IMR-90 (cell line): ENCODE results near the gene IPMK. TPM values are rescaled to one million over a fixed set of nuclear protein-coding genes. Genes with fewer than 3 reads are reported as not detected.
A peak's percentile ranks its signal among the peaks of the same experiment; 100 is the strongest.

ENCODE experiments used
- ATAC-seq: fragments of 200-7000 bp; cut with Tn5 transposase; 2 replicates; pipeline ENCODE4 v1.9.1; 2020; ENCODE audit warnings: low read depth, mild to moderate bottlenecking, moderate library complexity
- BruUV-seq: library from RNA; stranded (reverse); fragments of 400-500 nt; replicated peaks from 2 replicates; lab custom pipeline; 2021; lab: Mats Ljungman, UMichigan
- CTCF ChIA-PET: fragments of 300-600 bp; formaldehyde crosslinking; extraction: SDS; loops from one replicate; lab custom pipeline; 2021; ENCODE audit warnings: antibody characterized with exemption; lab: Yijun Ruan, JAX
- POLR2A ChIA-PET: fragments of 300-600 bp; sonication (Branson Sonifier 250); formaldehyde crosslinking; loops from one replicate; lab custom pipeline; 2022; ENCODE audit warnings: antibody characterized with exemption; ENCODE audit not compliant: unreplicated experiment; lab: Charles Lee
- DNase-seq: peaks from one replicate; pipeline ENCODE4 v3.0.0; 2013
- H2AFZ ChIP-seq: replicated peaks from 2 replicates; pipeline ENCODE3; 2013; ENCODE audit warnings: low read length, mild to moderate bottlenecking; ENCODE audit not compliant: poor library complexity
- H2AK5ac ChIP-seq: 2 replicates; pipeline ENCODE4 v1.6.1; 2013; ENCODE audit warnings: low read depth, low read length, inconsistent platforms
- H2AK9ac ChIP-seq: replicated peaks from 2 replicates; pipeline ENCODE3; 2013; ENCODE audit warnings: mild to moderate bottlenecking, low read depth, low read length, moderate library complexity; ENCODE audit not compliant: poor library complexity
- H2BK120ac ChIP-seq: 2 replicates; pipeline ENCODE4 v1.6.1; 2013; ENCODE audit warnings: low read depth, low read length, inconsistent platforms
- H2BK15ac ChIP-seq: 3 replicates; pipeline ENCODE4 v1.6.1; 2013; ENCODE audit warnings: low read depth, low read length, inconsistent platforms
- H2BK20ac ChIP-seq: 2 replicates; pipeline ENCODE4 v1.6.1; 2013; ENCODE audit warnings: low read depth, mild to moderate bottlenecking, inconsistent platforms, low read length, moderate library complexity
- H2BK5ac ChIP-seq: 2 replicates; pipeline ENCODE4 v1.6.1; 2013; ENCODE audit warnings: mild to moderate bottlenecking, low read depth, low read length, inconsistent platforms; ENCODE audit not compliant: poor library complexity, severe bottlenecking
- H3K14ac ChIP-seq: replicated peaks from 2 replicates; pipeline ENCODE4 v1.6.1; 2013; ENCODE audit warnings: low read depth, low read length, inconsistent platforms
- H3K18ac ChIP-seq: 2 replicates; pipeline ENCODE4 v1.6.1; 2013; ENCODE audit warnings: low read depth, low read length, control low read depth
- H3K23ac ChIP-seq: 2 replicates; pipeline ENCODE4 v1.6.1; 2013; ENCODE audit warnings: low read depth, low read length, inconsistent platforms
- H3K27ac ChIP-seq: 2 replicates; pipeline ENCODE4 v1.5.1; 2013; ENCODE audit warnings: mild to moderate bottlenecking, control low read depth, low read length; ENCODE audit not compliant: insufficient read depth
- H3K27me3 ChIP-seq: 2 replicates; pipeline ENCODE4 v1.6.1; 2013; ENCODE audit warnings: low read length; ENCODE audit not compliant: control insufficient read depth, insufficient read depth
- H3K36me3 ChIP-seq: 2 replicates; pipeline ENCODE4 v1.6.1; 2013; ENCODE audit warnings: low read length, mixed read lengths; ENCODE audit not compliant: control insufficient read depth, insufficient read depth
- H3K4ac ChIP-seq: 2 replicates; pipeline ENCODE4 v1.6.1; 2013; ENCODE audit warnings: low read depth, low read length, inconsistent platforms
- H3K4me1 ChIP-seq: 2 replicates; pipeline ENCODE4 v1.6.1; 2013; ENCODE audit warnings: low read length, mixed read lengths; ENCODE audit not compliant: control insufficient read depth, insufficient read depth
- H3K4me2 ChIP-seq: 2 replicates; pipeline ENCODE4 v1.6.1; 2013; ENCODE audit warnings: low read depth, mild to moderate bottlenecking, control low read depth, low read length, moderate library complexity
- H3K4me3 ChIP-seq: 2 replicates; pipeline ENCODE4 v1.5.1; 2013; ENCODE audit warnings: low read depth, mild to moderate bottlenecking, control low read depth, low read length, moderate library complexity; ENCODE audit not compliant: insufficient read depth
- H3K56ac ChIP-seq: 2 replicates; pipeline ENCODE4 v1.6.1; 2013; ENCODE audit warnings: low read length, inconsistent platforms; ENCODE audit not compliant: insufficient read depth; ENCODE audit errors: extremely low read depth
- H3K79me1 ChIP-seq, 2 experiments: 2 replicates each; pipeline ENCODE4 v1.6.1; 2013; ENCODE audit warnings: low read length in 2 of 2, inconsistent platforms in 1 of 2, low read depth in 1 of 2
- H3K9ac ChIP-seq: 2 replicates; pipeline ENCODE4 v1.6.1; 2013; ENCODE audit warnings: low read depth, low read length, control low read depth
- H3K9me1 ChIP-seq: 2 replicates; pipeline ENCODE4 v1.6.1; 2013; ENCODE audit warnings: low read length, inconsistent platforms; ENCODE audit not compliant: insufficient read depth
- H3K9me3 ChIP-seq: 2 replicates; pipeline ENCODE4 v1.6.1; 2013; ENCODE audit warnings: low read length; ENCODE audit not compliant: control insufficient read depth, insufficient read depth
- H4K20me1 ChIP-seq: 2 replicates; pipeline ENCODE4 v1.6.1; 2013; ENCODE audit warnings: low read length, inconsistent platforms; ENCODE audit not compliant: insufficient read depth
- H4K5ac ChIP-seq: 2 replicates; pipeline ENCODE4 v1.6.1; 2013; ENCODE audit warnings: mild to moderate bottlenecking, low read depth, low read length, control low read depth
- H4K8ac ChIP-seq, 2 experiments: 2 replicates each; pipeline ENCODE4 v1.6.1; 2013; ENCODE audit warnings: low read depth in 2 of 2, low read length in 2 of 2, control low read depth in 1 of 2, inconsistent platforms in 1 of 2
- H4K91ac ChIP-seq: 2 replicates; pipeline ENCODE4 v1.6.1; 2013; ENCODE audit warnings: low read depth, low read length, inconsistent platforms; ENCODE audit not compliant: insufficient read depth
- CEBPB ChIP-seq: IDR thresholded peaks from 2 replicates; pipeline ENCODE4 v1.6.1; 2012; ENCODE audit warnings: low read depth, low read length, improper control_type of control experiment
- CTCF ChIP-seq: conservative IDR thresholded peaks from 2 replicates; pipeline ENCODE4 v1.5.1; 2012; ENCODE audit warnings: mild to moderate bottlenecking, low read depth, low read length, improper control_type of control experiment
- MAFK ChIP-seq: IDR thresholded peaks from 2 replicates; pipeline ENCODE4 v1.6.1; 2012; ENCODE audit warnings: low read depth, low read length, improper control_type of control experiment
- MXI1 ChIP-seq: IDR thresholded peaks from 2 replicates; pipeline ENCODE4 v1.6.1; 2012; ENCODE audit warnings: low read depth, mild to moderate bottlenecking, low read length, moderate library complexity, borderline replicate concordance
- SMC3 ChIP-seq: fragments of 150-350 bp; IDR thresholded peaks from 2 replicates; pipeline ENCODE4 v1.6.1; 2016; ENCODE audit warnings: low read depth, mild to moderate bottlenecking, antibody characterized with exemption, low read length, moderate library complexity
- WGBS, 2 experiments: methylation state at CpG; one replicate each; pipeline versions ENCODE4 v1.1.5 to v1.1.7; 2013; ENCODE audit warnings: missing lambda C conversion rate in 2 of 2; ENCODE audit not compliant: insufficient read length in 1 of 2; ENCODE audit errors: extremely low coverage in 2 of 2; 5-methylcytosine and 5-hydroxymethylcytosine counted together
- dilution Hi-C: fragments of 300-500 bp; cut with HindIII; formaldehyde crosslinking; loops from one replicate; pipeline ENCODE4 v1.14.3; 2018; ENCODE audit warnings: low sequenced_read_pairs; ENCODE audit not compliant: unreplicated experiment
- in situ Hi-C: fragments of 300-500 bp; cut with MboI; formaldehyde crosslinking; loops from 3 replicates; pipeline ENCODE4 v1.14.3; 2019; ENCODE audit warnings: low sequenced_read_pairs, inconsistent platforms, mixed read lengths
- intact Hi-C: fragments of 100-400 bp; cut with micrococcal nuclease; formaldehyde crosslinking; loops from 2 replicates; pipeline ENCODE4 v1.10.0; 2022
- polyA plus RNA-seq, 3 experiments: library from polyadenylated mRNA; depleted of rRNA; stranded (reverse); fragments of >200 nt; gene quantifications; 2 replicates each; pipeline ENCODE4 v1.2.3, GENCODE V29; 2012; ENCODE audit warnings: low replicate concordance in 1 of 3
- total RNA-seq: library from RNA; depleted of rRNA; stranded (reverse); fragments of >200 nt; gene quantifications from 2 replicates; pipeline ENCODE4 v1.2.3, GENCODE V29; 2012
- TF ChIP-seq, protein P1 (sequence below): fragments of 150-350 bp; IDR thresholded peaks from 2 replicates; pipeline ENCODE4 v1.6.1; 2016; ENCODE audit warnings: low read depth, mild to moderate bottlenecking, low read length, moderate library complexity, borderline replicate concordance

Gene IPMK
- total and polyA plus RNA-seq, 2 of the 4 experiments (the other 2 are of a cell fraction) = 0.89 to 2.0 TPM

DNA sequence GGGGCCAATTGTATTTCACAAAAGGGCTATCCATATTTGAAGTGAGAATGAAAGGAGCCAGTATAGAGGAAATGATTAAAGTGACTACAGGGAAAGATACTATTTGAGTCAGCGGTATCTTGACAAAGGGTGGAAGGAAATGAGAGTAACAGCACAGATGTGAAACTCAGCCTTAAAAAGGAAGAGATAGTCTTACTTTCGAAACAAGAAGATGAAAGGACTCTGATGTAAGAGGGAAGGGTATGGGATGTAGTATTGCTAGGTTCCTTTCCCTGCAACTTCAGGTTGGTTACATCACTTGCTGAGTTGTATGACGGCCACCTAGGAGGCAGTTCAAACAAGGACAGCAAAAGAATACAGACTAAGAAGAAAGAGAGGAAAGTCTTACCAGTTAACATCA is 14.9 kb upstream of the IPMK start:
- CTCF ChIA-PET = no interaction called here

More for the DNA sequence above, 14.9 kb upstream of the IPMK start:
- Histone ChIP-seq H4K8ac (no peak overlapping the region), H3K56ac (no peak overlapping the region), H4K5ac (peak overlapping the region; percentile 63; the same call in 1 of the 2 replicates), H3K9me3 (no peaks in the 10 kb centered on the region), H4K91ac (0 out of 2 replicates have a peak overlapping the region, but pooled peaks have one; percentile 1), H3K79me1 (peaks cover 0 to 5% of the 10 kb centered on the region in 2 experiments; a peak in 2 of 4 replicates), H3K27ac (no peak overlapping the region), H3K9ac (no peak overlapping the region), H3K4me1 (peaks cover 7% of the 10 kb centered on the region), H2BK120ac (no peak overlapping the region; the same call in 1 of the 2 replicates), H3K4ac (peak overlapping the region; percentile 8; the same call in 1 of the 2 replicates), H2BK20ac (peak overlapping the region; percentile 50; the same call in 1 of the 2 replicates), H2BK15ac (no peak overlapping the region), H3K36me3 (peaks cover 5% of the 10 kb centered on the region; the same call in 1 of the 2 replicates), H3K4me3 (no peak overlapping the region), H3K18ac (no peak overlapping the region), H2BK5ac (no peak overlapping the region), H4K20me1 (peaks cover 3% of the 10 kb centered on the region; the same call in 1 of the 2 replicates), H2AK5ac (no peak overlapping the region), H3K27me3 (no peaks in the 10 kb centered on the region), H2AFZ (no peak overlapping the region), H3K14ac (no peak overlapping the region), H2AK9ac (no peak overlapping the region), H3K4me2 (no peak overlapping the region), H3K23ac (peak overlapping the region; percentile 8; the same call in 1 of the 2 replicates), H3K9me1 (no peaks in the 10 kb centered on the region)
- DNase-seq (no peak), ATAC-seq (no peak)
- dilution Hi-C loops (no loop called here), intact Hi-C loops (no loop called here), in situ Hi-C loops (no loop called here)
- POLR2A ChIA-PET = no interaction called here
- WGBS, 2 experiments = 100% methylated on average over 1 of the region's 3 CpGs; no CpG with 5 or more reads in 1 of the 2 experiments
- TF ChIP-seq CTCF = no peak
- TF ChIP-seq CEBPB = no peak
- TF ChIP-seq MXI1 = no peak
- TF ChIP-seq MAFK = no peak
- TF ChIP-seq, protein P1, sequence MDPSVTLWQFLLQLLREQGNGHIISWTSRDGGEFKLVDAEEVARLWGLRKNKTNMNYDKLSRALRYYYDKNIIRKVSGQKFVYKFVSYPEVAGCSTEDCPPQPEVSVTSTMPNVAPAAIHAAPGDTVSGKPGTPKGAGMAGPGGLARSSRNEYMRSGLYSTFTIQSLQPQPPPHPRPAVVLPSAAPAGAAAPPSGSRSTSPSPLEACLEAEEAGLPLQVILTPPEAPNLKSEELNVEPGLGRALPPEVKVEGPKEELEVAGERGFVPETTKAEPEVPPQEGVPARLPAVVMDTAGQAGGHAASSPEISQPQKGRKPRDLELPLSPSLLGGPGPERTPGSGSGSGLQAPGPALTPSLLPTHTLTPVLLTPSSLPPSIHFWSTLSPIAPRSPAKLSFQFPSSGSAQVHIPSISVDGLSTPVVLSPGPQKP = no peak
- TF ChIP-seq SMC3 = no peak
- no TSS peak for BruUV-seq
